ENCODE results near the gene DIPK1B.
"Not testable (repeated sequence)": the region's sequence is repeated elsewhere in the genome, so short reads cannot be mapped to it uniquely, and the experiment has no call there.

The DIPK1B gene

DNA sequence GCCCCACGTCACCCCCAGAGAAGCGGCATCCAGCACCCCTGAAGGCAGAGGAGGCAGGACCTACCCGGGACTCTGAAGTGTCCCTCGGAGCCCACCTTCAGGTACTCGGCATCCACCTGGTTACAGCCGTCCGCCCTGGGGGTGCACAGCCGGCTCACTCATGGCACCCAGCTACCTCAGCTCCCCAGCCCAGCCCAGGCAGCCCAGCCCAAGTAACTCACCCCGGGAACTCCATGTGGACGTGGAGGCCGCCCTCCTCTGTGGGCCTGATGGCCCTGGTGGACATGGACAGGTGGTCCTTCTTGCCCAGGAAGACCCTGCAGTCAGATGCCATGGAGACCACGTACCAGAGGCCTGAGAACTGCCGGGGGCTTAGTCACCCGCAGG lies 51.3 kb downstream of the DIPK1B start:
- no peaks in the 10 kb centered on the region for H3K36me3 Mint-ChIP-seq (ENCODE audit: low read depth)
- H3K4me1 Mint-ChIP-seq (ENCODE audit: low read depth): peaks cover 4% of the 10 kb centered on the region
- no peak for DNase-seq (ENCODE audit: low spot score)
- no peaks in the 10 kb centered on the region for H3K9me3 Mint-ChIP-seq
- H3K27me3 Mint-ChIP-seq (ENCODE audit: low read depth): peaks cover 4% of the 10 kb centered on the region
- no peak overlapping the region for H3K4me3 Mint-ChIP-seq
- no peak overlapping the region for H3K27ac Mint-ChIP-seq

DNA sequence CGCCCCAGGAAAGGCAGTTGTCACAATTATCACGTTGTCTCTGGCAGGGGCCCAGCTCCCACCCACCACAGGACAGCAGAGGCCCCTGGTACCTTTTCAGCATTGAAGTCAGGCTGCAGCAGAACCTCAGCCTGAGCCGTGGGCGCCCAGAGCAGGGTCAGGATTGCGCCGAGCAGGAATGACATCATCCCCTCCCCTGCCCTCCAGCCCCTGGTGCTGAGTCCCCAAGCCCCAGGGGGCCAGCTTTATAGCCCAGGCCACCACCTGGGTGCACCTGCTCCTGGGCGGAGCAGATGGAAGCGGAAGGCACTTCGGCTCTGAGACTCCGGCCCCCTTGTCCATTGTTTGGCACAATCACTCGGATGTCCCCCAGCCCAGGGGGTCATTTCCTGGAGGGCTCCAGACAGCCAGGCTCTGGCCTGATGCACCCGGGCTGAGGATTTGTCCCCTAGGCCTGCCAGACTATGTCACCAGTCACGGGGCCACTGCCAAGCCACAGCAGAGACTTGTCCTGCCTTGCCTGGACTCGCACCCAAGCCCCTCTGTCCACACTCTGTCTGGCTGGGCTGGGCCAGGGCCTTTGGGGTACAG lies 52.0 kb downstream of the DIPK1B start, which contains the start of gene LCN15:
TSS of gene LCN15 (minus strand) at position 218 of the 591 bp plus-strand sequence. CDS start at position 188, 30 bp downstream.
- Mint-ChIP-seq H3K4me1 (ENCODE audit: low read depth) (peaks cover 4% of the 10 kb centered on the region), H3K4me3 (no peak within 1 kb of the TSS), H3K36me3 (ENCODE audit: low read depth) (no peaks in the 10 kb centered on the region)

DNA sequence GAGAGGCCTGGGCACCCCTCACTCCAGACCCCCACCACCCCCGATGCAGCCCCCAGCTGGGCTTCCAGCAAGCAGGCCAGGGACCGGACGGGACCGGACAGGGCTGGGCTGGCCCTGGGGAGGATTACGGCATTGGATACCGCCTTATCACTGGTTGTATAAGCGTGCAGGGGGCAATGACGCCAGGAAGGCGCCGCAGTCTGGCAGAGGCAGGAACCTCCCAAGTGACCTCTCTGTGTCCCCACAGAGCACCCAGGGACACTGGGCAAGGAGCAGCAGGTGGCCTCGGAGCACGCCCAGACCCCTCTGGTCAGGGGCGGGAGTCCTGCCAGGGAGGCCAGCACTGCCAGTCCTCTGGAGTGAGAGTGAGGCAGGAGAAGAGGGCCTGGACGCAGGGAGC lies 52.7 kb downstream of the DIPK1B start:
- no peak overlapping the region for H3K4me3 Mint-ChIP-seq
- no peaks in the 10 kb centered on the region for H3K9me3 Mint-ChIP-seq
- peaks cover 6% of the 10 kb centered on the region for H3K4me1 Mint-ChIP-seq (ENCODE audit: low read depth)
- peaks cover 6% of the 10 kb centered on the region for H3K27me3 Mint-ChIP-seq (ENCODE audit: low read depth)
- no peak for DNase-seq (ENCODE audit: low spot score)
- no peaks in the 10 kb centered on the region for H3K36me3 Mint-ChIP-seq (ENCODE audit: low read depth)
- H3K27ac Mint-ChIP-seq: no peak overlapping the region

More for the DNA sequence above, 52.0 kb downstream of the DIPK1B start, which contains the start of gene LCN15:
- peaks cover 4% of the 10 kb centered on the region for H3K27me3 Mint-ChIP-seq (ENCODE audit: low read depth)
- H3K27ac Mint-ChIP-seq: no peak within 1 kb of the TSS
- H3K9me3 Mint-ChIP-seq: no peaks in the 10 kb centered on the region
- no peak for DNase-seq (ENCODE audit: low spot score)

DNA sequence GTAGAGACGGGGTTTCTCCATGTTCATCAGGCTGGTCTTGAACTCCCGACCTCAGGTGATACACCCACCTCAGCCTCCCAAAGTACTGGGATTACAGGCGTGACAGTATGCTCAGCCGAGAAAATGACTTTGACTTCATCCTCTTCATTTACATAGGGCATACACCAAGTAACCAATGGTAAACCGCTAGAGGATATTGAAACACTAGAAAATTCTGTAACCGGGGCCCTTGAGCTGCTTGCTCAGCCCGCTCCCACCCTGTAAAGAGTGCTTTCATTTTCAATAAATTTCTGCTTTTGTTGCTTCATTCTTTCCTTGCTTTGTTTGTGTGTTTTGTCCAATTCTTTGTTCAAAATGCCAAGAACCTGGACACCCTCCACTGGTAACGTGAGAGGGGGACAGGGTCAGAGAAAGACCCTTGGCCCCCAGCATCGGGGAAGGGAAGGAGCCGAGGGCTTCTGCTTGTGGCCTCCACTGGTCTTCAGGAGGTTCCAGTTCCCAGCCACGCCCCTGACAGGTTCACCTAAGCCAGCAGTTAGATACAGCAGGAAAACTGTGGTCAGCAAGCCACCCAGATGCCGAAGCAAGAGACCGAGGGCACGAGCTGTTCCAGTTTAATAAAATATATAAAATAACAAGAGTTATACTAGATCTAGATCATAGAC lies 53.5 kb downstream of the DIPK1B start:
- H3K4me3 Mint-ChIP-seq; H3K9me3 Mint-ChIP-seq; DNase-seq (ENCODE audit: low spot score); H3K36me3 Mint-ChIP-seq (ENCODE audit: low read depth); H3K27ac Mint-ChIP-seq; H3K4me1 Mint-ChIP-seq (ENCODE audit: low read depth); H3K27me3 Mint-ChIP-seq (ENCODE audit: low read depth): not testable (repeated sequence)

DNA sequence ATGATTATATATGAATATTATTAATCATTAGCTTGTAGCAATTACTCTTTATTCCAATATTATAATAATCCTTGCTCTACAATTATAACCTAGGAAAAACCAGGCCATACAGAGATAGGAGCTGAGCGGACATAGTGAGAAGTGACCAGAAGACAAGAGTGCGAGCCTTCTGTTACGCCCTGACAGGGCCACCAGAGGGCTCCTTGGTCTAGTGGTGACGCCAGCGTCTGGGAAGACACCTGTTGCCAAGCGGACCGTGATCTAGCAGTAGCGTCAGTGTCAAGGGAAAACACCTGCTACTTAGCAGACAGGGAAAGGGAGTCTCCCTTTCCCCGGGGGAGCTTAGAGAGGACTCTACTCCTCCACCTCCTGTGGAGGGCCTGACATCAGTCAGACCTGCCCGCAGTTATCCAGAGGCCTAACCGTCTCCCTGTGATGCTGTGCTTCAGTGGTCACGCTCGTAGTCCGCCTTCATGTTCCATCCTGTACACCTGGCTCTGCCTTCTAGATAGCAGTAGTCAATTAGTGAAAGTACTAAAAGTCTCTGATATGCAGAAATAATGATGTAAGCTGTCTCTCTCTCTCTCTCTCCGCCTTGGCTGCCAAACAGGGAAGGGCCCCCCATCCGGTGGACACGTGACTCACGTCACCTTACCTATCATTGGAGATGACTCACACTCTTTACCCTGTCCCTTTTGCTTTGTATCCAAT lies 54.2 kb downstream of the DIPK1B start:
- H3K9me3 Mint-ChIP-seq; H3K36me3 Mint-ChIP-seq (ENCODE audit: low read depth); H3K4me3 Mint-ChIP-seq; H3K27ac Mint-ChIP-seq; H3K27me3 Mint-ChIP-seq (ENCODE audit: low read depth); H3K4me1 Mint-ChIP-seq (ENCODE audit: low read depth): not testable (repeated sequence)
- DNase-seq (ENCODE audit: low spot score): peak; percentile 38

DNA sequence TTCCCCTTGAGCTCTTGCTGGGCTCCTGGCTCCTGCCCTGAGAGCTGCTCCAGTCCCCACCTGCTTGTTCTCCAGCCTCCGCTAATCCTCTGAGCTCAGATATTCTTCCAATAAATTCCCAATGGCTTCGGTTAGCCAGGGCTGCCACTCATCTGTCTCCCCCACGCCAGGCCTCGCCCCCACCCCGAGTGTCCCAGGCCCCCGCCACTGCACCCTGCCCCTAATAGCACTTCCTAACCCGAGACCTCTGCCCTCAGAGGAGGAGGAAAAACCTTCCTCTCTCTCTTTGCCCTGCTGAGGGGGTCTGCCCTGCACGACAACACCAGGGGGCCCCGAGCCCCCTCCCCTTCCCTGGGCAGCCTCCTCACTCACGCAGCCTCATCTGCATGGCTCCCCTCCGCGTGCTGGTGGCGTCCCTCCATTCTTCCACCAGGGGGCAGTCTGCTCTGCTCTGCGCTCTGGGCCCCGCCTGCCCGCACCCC lies 57.4 kb downstream of the DIPK1B start:
- DNase-seq (ENCODE audit: low spot score): no peak
- peaks cover 8% of the 10 kb centered on the region for H3K9me3 Mint-ChIP-seq
- peaks cover 6% of the 10 kb centered on the region for H3K27me3 Mint-ChIP-seq (ENCODE audit: low read depth)
- H3K4me1 Mint-ChIP-seq (ENCODE audit: low read depth): peaks cover 6% of the 10 kb centered on the region
- no peak overlapping the region for H3K4me3 Mint-ChIP-seq
- no peaks in the 10 kb centered on the region for H3K36me3 Mint-ChIP-seq (ENCODE audit: low read depth)
- no peak overlapping the region for H3K27ac Mint-ChIP-seq

DNA sequence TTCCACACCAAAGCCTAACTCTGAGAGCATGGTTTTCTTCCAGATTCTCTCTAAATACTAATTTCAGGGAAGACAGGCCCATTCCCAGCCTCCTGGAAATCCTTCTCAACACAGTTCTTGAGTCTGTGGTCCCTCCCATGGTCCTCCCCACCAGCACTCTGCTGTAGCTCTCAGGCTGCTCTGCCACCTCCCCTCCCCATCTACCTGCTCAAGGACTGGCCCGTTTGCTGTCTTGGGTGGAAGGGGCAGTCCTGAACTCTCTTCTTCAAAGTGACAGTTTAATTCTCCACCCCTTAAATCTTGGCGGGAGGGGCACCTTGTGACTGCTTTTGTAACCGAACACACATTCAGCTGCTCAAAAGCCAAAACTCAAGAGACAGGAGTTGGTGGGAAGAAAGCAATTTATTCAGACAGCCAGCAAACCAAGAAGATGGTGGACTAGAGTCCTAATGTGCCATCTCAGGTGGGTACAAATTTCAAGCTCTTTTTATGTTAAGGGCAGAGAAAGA lies 59.6 kb downstream of the DIPK1B start:
- Mint-ChIP-seq H3K27me3 (ENCODE audit: low read depth) (peaks cover 5% of the 10 kb centered on the region), H3K27ac (no peak overlapping the region), H3K4me3 (no peak overlapping the region), H3K36me3 (ENCODE audit: low read depth) (no peaks in the 10 kb centered on the region), H3K9me3 (peaks cover 8% of the 10 kb centered on the region), H3K4me1 (ENCODE audit: low read depth) (peaks cover 4% of the 10 kb centered on the region)
- DNase-seq (ENCODE audit: low spot score): no peak

DNA sequence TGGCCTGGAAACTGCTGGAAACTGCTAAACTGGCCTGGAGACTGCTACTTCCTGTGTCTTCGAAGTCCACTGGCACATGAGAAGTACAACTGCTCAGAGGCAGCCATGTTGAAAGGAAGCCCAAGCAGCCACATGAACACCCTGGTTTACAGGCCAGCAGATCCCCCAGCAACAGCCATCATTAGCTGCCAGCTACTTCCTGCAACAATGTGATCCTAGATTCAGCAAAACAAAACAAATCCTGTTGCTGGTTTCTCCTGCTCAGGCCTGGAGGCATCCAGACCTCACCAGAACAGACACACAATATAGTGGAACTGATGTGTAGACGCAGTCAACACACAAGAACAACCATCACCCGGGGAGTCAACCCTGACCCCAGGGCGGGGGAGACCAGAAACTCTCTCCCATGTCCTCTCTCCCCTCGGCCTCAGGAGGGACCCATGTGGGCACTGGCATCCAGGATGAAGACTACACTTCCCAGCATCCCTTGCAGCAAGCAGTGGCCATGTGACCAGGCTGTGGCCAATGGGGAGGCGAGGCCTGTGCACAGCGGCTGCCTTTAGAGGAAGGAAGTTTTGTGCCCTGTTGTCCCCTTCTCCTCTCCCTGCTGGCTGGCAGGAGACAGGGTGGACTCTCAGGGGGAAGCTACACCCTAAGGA lies 61.1 kb downstream of the DIPK1B start:
- DNase-seq (ENCODE audit: low spot score): no peak
- Mint-ChIP-seq H3K36me3 (ENCODE audit: low read depth) (no peaks in the 10 kb centered on the region), H3K27me3 (ENCODE audit: low read depth) (peaks cover 14% of the 10 kb centered on the region), H3K9me3 (peaks cover 8% of the 10 kb centered on the region), H3K4me3 (no peak overlapping the region), H3K27ac (no peak overlapping the region), H3K4me1 (ENCODE audit: low read depth) (peaks cover 2% of the 10 kb centered on the region)

All from T-helper 2 cell treated with Interferon-gamma antibody and Interleukin-4, amounts not matched to agents 5 μg/mL and 100 μg/mL, for 36 hours (primary cell).